IMR-90 (cell line): ENCODE data around the gene VAV1. TPM values are rescaled to one million over a fixed set of nuclear protein-coding genes. Genes with fewer than 3 reads are reported as not detected.
A peak's percentile ranks its signal among the peaks of the same experiment; 100 is the strongest.
"Not testable (repeated sequence)": the region's sequence is repeated elsewhere in the genome, so short reads cannot be mapped to it uniquely, and the experiment has no call there.

Experiments
- ATAC-seq: fragments of 200-7000 bp; cut with Tn5 transposase; 2 replicates; pipeline ENCODE4 v1.9.1; 2020; ENCODE audit warnings: low read depth, mild to moderate bottlenecking, moderate library complexity
- BruUV-seq: library from RNA; stranded (reverse); fragments of 400-500 nt; replicated peaks from 2 replicates; lab custom pipeline; 2021; lab: Mats Ljungman, UMichigan
- CTCF ChIA-PET: fragments of 300-600 bp; formaldehyde crosslinking; extraction: SDS; loops from one replicate; lab custom pipeline; 2021; ENCODE audit warnings: antibody characterized with exemption; lab: Yijun Ruan, JAX
- POLR2A ChIA-PET: fragments of 300-600 bp; sonication (Branson Sonifier 250); formaldehyde crosslinking; loops from one replicate; lab custom pipeline; 2022; ENCODE audit warnings: antibody characterized with exemption; ENCODE audit not compliant: unreplicated experiment; lab: Charles Lee
- DNase-seq: peaks from one replicate; pipeline ENCODE4 v3.0.0; 2013
- H2AFZ ChIP-seq: replicated peaks from 2 replicates; pipeline ENCODE3; 2013; ENCODE audit warnings: low read length, mild to moderate bottlenecking; ENCODE audit not compliant: poor library complexity
- H2AK5ac ChIP-seq: 2 replicates; pipeline ENCODE4 v1.6.1; 2013; ENCODE audit warnings: low read depth, low read length, inconsistent platforms
- H2AK9ac ChIP-seq: replicated peaks from 2 replicates; pipeline ENCODE3; 2013; ENCODE audit warnings: mild to moderate bottlenecking, low read depth, low read length, moderate library complexity; ENCODE audit not compliant: poor library complexity
- H2BK120ac ChIP-seq: 2 replicates; pipeline ENCODE4 v1.6.1; 2013; ENCODE audit warnings: low read depth, low read length, inconsistent platforms
- H2BK15ac ChIP-seq: 3 replicates; pipeline ENCODE4 v1.6.1; 2013; ENCODE audit warnings: low read depth, low read length, inconsistent platforms
- H2BK20ac ChIP-seq: 2 replicates; pipeline ENCODE4 v1.6.1; 2013; ENCODE audit warnings: low read depth, mild to moderate bottlenecking, inconsistent platforms, low read length, moderate library complexity
- H2BK5ac ChIP-seq: 2 replicates; pipeline ENCODE4 v1.6.1; 2013; ENCODE audit warnings: mild to moderate bottlenecking, low read depth, low read length, inconsistent platforms; ENCODE audit not compliant: poor library complexity, severe bottlenecking
- H3K14ac ChIP-seq: replicated peaks from 2 replicates; pipeline ENCODE4 v1.6.1; 2013; ENCODE audit warnings: low read depth, low read length, inconsistent platforms
- H3K18ac ChIP-seq: 2 replicates; pipeline ENCODE4 v1.6.1; 2013; ENCODE audit warnings: low read depth, low read length, control low read depth
- H3K23ac ChIP-seq: 2 replicates; pipeline ENCODE4 v1.6.1; 2013; ENCODE audit warnings: low read depth, low read length, inconsistent platforms
- H3K27ac ChIP-seq: 2 replicates; pipeline ENCODE4 v1.5.1; 2013; ENCODE audit warnings: mild to moderate bottlenecking, control low read depth, low read length; ENCODE audit not compliant: insufficient read depth
- H3K27me3 ChIP-seq: 2 replicates; pipeline ENCODE4 v1.6.1; 2013; ENCODE audit warnings: low read length; ENCODE audit not compliant: control insufficient read depth, insufficient read depth
- H3K36me3 ChIP-seq: 2 replicates; pipeline ENCODE4 v1.6.1; 2013; ENCODE audit warnings: low read length, mixed read lengths; ENCODE audit not compliant: control insufficient read depth, insufficient read depth
- H3K4ac ChIP-seq: 2 replicates; pipeline ENCODE4 v1.6.1; 2013; ENCODE audit warnings: low read depth, low read length, inconsistent platforms
- H3K4me1 ChIP-seq: 2 replicates; pipeline ENCODE4 v1.6.1; 2013; ENCODE audit warnings: low read length, mixed read lengths; ENCODE audit not compliant: control insufficient read depth, insufficient read depth
- H3K4me2 ChIP-seq: 2 replicates; pipeline ENCODE4 v1.6.1; 2013; ENCODE audit warnings: low read depth, mild to moderate bottlenecking, control low read depth, low read length, moderate library complexity
- H3K4me3 ChIP-seq: 2 replicates; pipeline ENCODE4 v1.5.1; 2013; ENCODE audit warnings: low read depth, mild to moderate bottlenecking, control low read depth, low read length, moderate library complexity; ENCODE audit not compliant: insufficient read depth
- H3K56ac ChIP-seq: 2 replicates; pipeline ENCODE4 v1.6.1; 2013; ENCODE audit warnings: low read length, inconsistent platforms; ENCODE audit not compliant: insufficient read depth; ENCODE audit errors: extremely low read depth
- H3K79me1 ChIP-seq, 2 experiments: 2 replicates each; pipeline ENCODE4 v1.6.1; 2013; ENCODE audit warnings: low read length in 2 of 2, inconsistent platforms in 1 of 2, low read depth in 1 of 2
- H3K9ac ChIP-seq: 2 replicates; pipeline ENCODE4 v1.6.1; 2013; ENCODE audit warnings: low read depth, low read length, control low read depth
- H3K9me1 ChIP-seq: 2 replicates; pipeline ENCODE4 v1.6.1; 2013; ENCODE audit warnings: low read length, inconsistent platforms; ENCODE audit not compliant: insufficient read depth
- H3K9me3 ChIP-seq: 2 replicates; pipeline ENCODE4 v1.6.1; 2013; ENCODE audit warnings: low read length; ENCODE audit not compliant: control insufficient read depth, insufficient read depth
- H4K20me1 ChIP-seq: 2 replicates; pipeline ENCODE4 v1.6.1; 2013; ENCODE audit warnings: low read length, inconsistent platforms; ENCODE audit not compliant: insufficient read depth
- H4K5ac ChIP-seq: 2 replicates; pipeline ENCODE4 v1.6.1; 2013; ENCODE audit warnings: mild to moderate bottlenecking, low read depth, low read length, control low read depth
- H4K8ac ChIP-seq, 2 experiments: 2 replicates each; pipeline ENCODE4 v1.6.1; 2013; ENCODE audit warnings: low read depth in 2 of 2, low read length in 2 of 2, control low read depth in 1 of 2, inconsistent platforms in 1 of 2
- H4K91ac ChIP-seq: 2 replicates; pipeline ENCODE4 v1.6.1; 2013; ENCODE audit warnings: low read depth, low read length, inconsistent platforms; ENCODE audit not compliant: insufficient read depth
- dilution Hi-C: fragments of 300-500 bp; cut with HindIII; formaldehyde crosslinking; loops from one replicate; pipeline ENCODE4 v1.14.3; 2018; ENCODE audit warnings: low sequenced_read_pairs; ENCODE audit not compliant: unreplicated experiment
- in situ Hi-C: fragments of 300-500 bp; cut with MboI; formaldehyde crosslinking; loops from 3 replicates; pipeline ENCODE4 v1.14.3; 2019; ENCODE audit warnings: low sequenced_read_pairs, inconsistent platforms, mixed read lengths
- intact Hi-C: fragments of 100-400 bp; cut with micrococcal nuclease; formaldehyde crosslinking; loops from 2 replicates; pipeline ENCODE4 v1.10.0; 2022
- polyA plus RNA-seq, 3 experiments: library from polyadenylated mRNA; depleted of rRNA; stranded (reverse); fragments of >200 nt; gene quantifications; 2 replicates each; pipeline ENCODE4 v1.2.3, GENCODE V29; 2012; ENCODE audit warnings: low replicate concordance in 1 of 3
- total RNA-seq: library from RNA; depleted of rRNA; stranded (reverse); fragments of >200 nt; gene quantifications from 2 replicates; pipeline ENCODE4 v1.2.3, GENCODE V29; 2012

The VAV1 gene
- total and polyA plus RNA-seq, 2 of the 4 experiments (the other 2 are of a cell fraction), result not detected

DNA sequence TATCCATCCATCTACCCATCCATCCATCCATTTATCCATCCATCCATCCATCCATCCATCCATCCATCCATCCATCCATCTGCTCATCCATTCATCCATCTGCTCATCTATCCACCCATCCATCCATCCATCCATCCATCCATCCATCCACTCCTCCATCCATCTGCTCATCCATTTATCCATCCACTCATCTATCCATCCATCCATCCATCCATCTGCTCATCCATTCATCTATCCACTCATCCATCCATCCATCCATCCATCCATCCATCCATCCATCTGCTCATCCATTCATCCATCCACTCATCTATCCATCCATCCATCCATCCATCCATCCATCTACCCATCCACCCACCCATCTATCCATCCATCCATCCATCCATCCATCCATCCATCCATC lies 3.5 kb downstream of the VAV1 start:
- DNase-seq, H4K5ac ChIP-seq, H3K4me1 ChIP-seq, POLR2A ChIA-PET, H3K27ac ChIP-seq, H2BK15ac ChIP-seq, H3K9me3 ChIP-seq, dilution Hi-C loops, H3K14ac ChIP-seq, H4K8ac ChIP-seq, intact Hi-C loops, H3K23ac ChIP-seq, in situ Hi-C loops, H4K91ac ChIP-seq, BruUV-seq, H3K4me3 ChIP-seq, H3K18ac ChIP-seq, H2BK120ac ChIP-seq, H3K27me3 ChIP-seq, H2AK9ac ChIP-seq, H3K56ac ChIP-seq, H3K4ac ChIP-seq, H3K9me1 ChIP-seq, H2BK20ac ChIP-seq, H4K20me1 ChIP-seq, ATAC-seq, H3K4me2 ChIP-seq, H2AFZ ChIP-seq, H3K9ac ChIP-seq, H2AK5ac ChIP-seq, H3K36me3 ChIP-seq, H3K79me1 ChIP-seq, CTCF ChIA-PET: not testable (repeated sequence)
- peak overlapping the region; percentile 45 for H2BK5ac ChIP-seq
